NCI-H2227 treated with DMSO at 0.1 percent for 48 hours (cell line): ENCODE data around the gene NIPAL3.

Experiments
- DNase-seq: peaks from one replicate; lab custom pipeline; 2025; lab: John Stamatoyannopoulos, UW

Gene NIPAL3

GRCh38 chr1:24390924-24391782 lies 24.4 kb upstream of the NIPAL3 start:
- peak; percentile 82 for DNase-seq

- DNase-seq: peak; percentile 57
Measured at GRCh38 chr1:24391882-24392603, 23.6 kb upstream of the NIPAL3 start.

GRCh38 chr1:24392604-24392946 lies 23.0 kb upstream of the NIPAL3 start:
- no peak for DNase-seq

GRCh38 chr1:24392982-24393650 lies 22.5 kb upstream of the NIPAL3 start:
- DNase-seq: no peak

GRCh38 chr1:24393892-24394291 lies 21.7 kb upstream of the NIPAL3 start:
- no peak for DNase-seq

- DNase-seq: no peak
Measured at GRCh38 chr1:24400065-24400464, 15.5 kb upstream of the NIPAL3 start.

GRCh38 chr1:24403806-24404205 lies 11.8 kb upstream of the NIPAL3 start:
- DNase-seq: no peak

GRCh38 chr1:24406788-24407187 lies 8.8 kb upstream of the NIPAL3 start:
- no peak for DNase-seq

GRCh38 chr1:24409535-24409934 lies 6.1 kb upstream of the NIPAL3 start:
- no peak for DNase-seq

- DNase-seq: no peak
Measured at GRCh38 chr1:24410750-24411149, 4.9 kb upstream of the NIPAL3 start.

- no peak for DNase-seq
Measured at GRCh38 chr1:24411963-24412362, 3.6 kb upstream of the NIPAL3 start.

- DNase-seq: no peak
Measured at GRCh38 chr1:24412408-24412807, 3.2 kb upstream of the NIPAL3 start.

- DNase-seq: peak; percentile 90
Measured at GRCh38 chr1:24413350-24414163, 2.0 kb upstream of the NIPAL3 start, which contains the start of gene STPG1. TSS of gene STPG1 (minus strand) at chr1:24413782. CDS start at chr1:24401388, 12,394 bp downstream.

GRCh38 chr1:24414775-24415333 lies 748 bp upstream of the NIPAL3 start:
- DNase-seq: no peak

GRCh38 chr1:24415910-24416665 lies 486 bp downstream of the NIPAL3 start:
- DNase-seq: no peak

- no peak for DNase-seq
Measured at GRCh38 chr1:24416666-24417391, 1.2 kb downstream of the NIPAL3 start.

GRCh38 chr1:24417681-24418080 lies 2.1 kb downstream of the NIPAL3 start:
- DNase-seq: no peak

GRCh38 chr1:24418898-24419628 lies 3.5 kb downstream of the NIPAL3 start:
- DNase-seq: peak; percentile 83

- no peak for DNase-seq
Measured at GRCh38 chr1:24420547-24420946, 4.9 kb downstream of the NIPAL3 start.
